ENCODE results near the gene TEKT1. TPM values are rescaled to one million over a fixed set of nuclear protein-coding genes. Genes with fewer than 3 reads are reported as not detected.

The TEKT1 gene
- total RNA-seq, 1 experiment from 2014 or later = not detected

DNA sequence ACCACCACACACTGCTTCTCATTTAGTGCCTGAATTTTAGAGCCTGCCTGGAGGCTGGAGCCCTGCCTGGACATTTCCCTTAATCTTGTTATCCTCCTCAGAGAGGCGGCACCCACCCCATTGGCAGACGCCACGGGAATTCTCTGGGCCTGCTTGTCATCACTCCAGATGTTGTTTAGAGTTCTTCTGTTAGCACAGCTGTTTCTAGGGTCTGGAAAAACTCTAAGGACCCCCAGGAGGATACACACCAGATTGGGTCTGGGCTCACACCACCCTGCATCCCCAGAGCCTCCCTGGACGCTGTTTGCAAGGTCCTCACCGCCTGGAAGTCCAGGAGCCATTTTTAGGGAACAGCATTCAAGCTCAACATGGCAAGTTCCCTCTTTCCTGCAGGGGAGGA lies 76.2 kb downstream of the TEKT1 start:
- no peak overlapping the region for H3K27ac ChIP-seq (ENCODE audit: insufficient read length, low read depth, low read length)
- no peak overlapping the region for H3K4me2 ChIP-seq (ENCODE audit: insufficient read depth, insufficient read length, low read length)
- H2AFZ ChIP-seq (ENCODE audit: low read length) = no peak overlapping the region
- H4K5ac ChIP-seq (ENCODE audit: insufficient read length, low read depth, low read length) = no peak overlapping the region
- TF ChIP-seq, protein P1, sequence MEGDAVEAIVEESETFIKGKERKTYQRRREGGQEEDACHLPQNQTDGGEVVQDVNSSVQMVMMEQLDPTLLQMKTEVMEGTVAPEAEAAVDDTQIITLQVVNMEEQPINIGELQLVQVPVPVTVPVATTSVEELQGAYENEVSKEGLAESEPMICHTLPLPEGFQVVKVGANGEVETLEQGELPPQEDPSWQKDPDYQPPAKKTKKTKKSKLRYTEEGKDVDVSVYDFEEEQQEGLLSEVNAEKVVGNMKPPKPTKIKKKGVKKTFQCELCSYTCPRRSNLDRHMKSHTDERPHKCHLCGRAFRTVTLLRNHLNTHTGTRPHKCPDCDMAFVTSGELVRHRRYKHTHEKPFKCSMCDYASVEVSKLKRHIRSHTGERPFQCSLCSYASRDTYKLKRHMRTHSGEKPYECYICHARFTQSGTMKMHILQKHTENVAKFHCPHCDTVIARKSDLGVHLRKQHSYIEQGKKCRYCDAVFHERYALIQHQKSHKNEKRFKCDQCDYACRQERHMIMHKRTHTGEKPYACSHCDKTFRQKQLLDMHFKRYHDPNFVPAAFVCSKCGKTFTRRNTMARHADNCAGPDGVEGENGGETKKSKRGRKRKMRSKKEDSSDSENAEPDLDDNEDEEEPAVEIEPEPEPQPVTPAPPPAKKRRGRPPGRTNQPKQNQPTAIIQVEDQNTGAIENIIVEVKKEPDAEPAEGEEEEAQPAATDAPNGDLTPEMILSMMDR (conservative IDR thresholded peaks at IDR 0.05) = no peak
- H3T11ph ChIP-seq (ENCODE audit: low read length) = no peak overlapping the region
- Mint-ChIP-seq H3K4me3 (no peak overlapping the region), H3K27ac (peak overlapping the region in 1 of 3 experiments; percentile 5; a peak in 1 of 7 replicates), H3K27me3 (ENCODE audit: low read depth) (peaks cover 2% of the 10 kb centered on the region), H3K4me1 (peaks cover 40 to 42% of the 10 kb centered on the region in 2 experiments), H3K36me3 (ENCODE audit: insufficient read depth in 1 of 3, low read depth in 3 of 3) (peaks cover 0 to 2% (median 0%) of the 10 kb centered on the region in 3 experiments; a peak in 1 of 7 replicates), H3K9me3 (no peaks in the 10 kb centered on the region)
- no CpG with 5 or more reads among the region's 5 CpGs for WGBS (ENCODE audit: extremely low coverage, insufficient read length, low lambda C conversion rate)
- H4K91ac ChIP-seq (ENCODE audit: insufficient read length, low read depth, low read length) = no peak overlapping the region
- H3K4me1 ChIP-seq (ENCODE audit: insufficient read depth, low read length) = peaks cover 9% of the 10 kb centered on the region; the same call in 1 of the 2 replicates
- no peak overlapping the region for H2BK20ac ChIP-seq (ENCODE audit: low read depth, low read length, poor library complexity, severe bottlenecking)
- H3K4ac ChIP-seq (ENCODE audit: low read depth, low read length) = no peak overlapping the region
- H3K79me1 ChIP-seq (ENCODE audit: insufficient read depth, low read depth, low read length, poor library complexity, severe bottlenecking) = no peaks in the 10 kb centered on the region
- H3K14ac ChIP-seq (ENCODE audit: insufficient read depth, low read length) = no peak overlapping the region
- H3K27me3 ChIP-seq (ENCODE audit: insufficient read depth, low read length) = no peaks in the 10 kb centered on the region
- H4K20me1 ChIP-seq (ENCODE audit: control insufficient read depth, insufficient read depth, insufficient read length) = no peaks in the 10 kb centered on the region
- no peaks in the 10 kb centered on the region for H3K23me2 ChIP-seq (ENCODE audit: insufficient read length, low read depth, low read length, poor library complexity, severe bottlenecking)
- H2BK120ac ChIP-seq (ENCODE audit: low read depth, low read length, poor library complexity, severe bottlenecking) = no peak overlapping the region
- no peak overlapping the region for H4K8ac ChIP-seq (replicated peaks; ENCODE audit: insufficient read length, low read depth, low read length)
- no peak overlapping the region for H2AK5ac ChIP-seq (ENCODE audit: insufficient read length, low read length)
- DNase-seq = no peak
- no peaks in the 10 kb centered on the region for H3K9me3 ChIP-seq (ENCODE audit: control insufficient read depth, low read depth, low read length)
- no peak overlapping the region for H3K18ac ChIP-seq (ENCODE audit: insufficient read length, low read depth, low read length)
- no peaks in the 10 kb centered on the region for H3K79me2 ChIP-seq (ENCODE audit: insufficient read depth, low read length)
- no peak overlapping the region for H3K56ac ChIP-seq (ENCODE audit: insufficient read length, low read depth, low read length)
- no peak overlapping the region for H3K23ac ChIP-seq (ENCODE audit: insufficient read length, low read depth, low read length)
- H2BK15ac ChIP-seq (ENCODE audit: low read depth, low read length) = no peak overlapping the region
- no peak overlapping the region for H3K9ac ChIP-seq (ENCODE audit: extremely low read depth, insufficient read length, low read length)
- no peak overlapping the region for H2BK12ac ChIP-seq (ENCODE audit: insufficient read length, low read depth, low read length)
- no peak overlapping the region for H2BK5ac ChIP-seq (ENCODE audit: insufficient read length, low read length)
